ENCODE results near the gene ADD1. TPM values are rescaled to one million over a fixed set of nuclear protein-coding genes. Genes with fewer than 3 reads are reported as not detected.

The ADD1 gene
- total RNA-seq, 1 experiment from 2014 or later: 163 TPM

DNA sequence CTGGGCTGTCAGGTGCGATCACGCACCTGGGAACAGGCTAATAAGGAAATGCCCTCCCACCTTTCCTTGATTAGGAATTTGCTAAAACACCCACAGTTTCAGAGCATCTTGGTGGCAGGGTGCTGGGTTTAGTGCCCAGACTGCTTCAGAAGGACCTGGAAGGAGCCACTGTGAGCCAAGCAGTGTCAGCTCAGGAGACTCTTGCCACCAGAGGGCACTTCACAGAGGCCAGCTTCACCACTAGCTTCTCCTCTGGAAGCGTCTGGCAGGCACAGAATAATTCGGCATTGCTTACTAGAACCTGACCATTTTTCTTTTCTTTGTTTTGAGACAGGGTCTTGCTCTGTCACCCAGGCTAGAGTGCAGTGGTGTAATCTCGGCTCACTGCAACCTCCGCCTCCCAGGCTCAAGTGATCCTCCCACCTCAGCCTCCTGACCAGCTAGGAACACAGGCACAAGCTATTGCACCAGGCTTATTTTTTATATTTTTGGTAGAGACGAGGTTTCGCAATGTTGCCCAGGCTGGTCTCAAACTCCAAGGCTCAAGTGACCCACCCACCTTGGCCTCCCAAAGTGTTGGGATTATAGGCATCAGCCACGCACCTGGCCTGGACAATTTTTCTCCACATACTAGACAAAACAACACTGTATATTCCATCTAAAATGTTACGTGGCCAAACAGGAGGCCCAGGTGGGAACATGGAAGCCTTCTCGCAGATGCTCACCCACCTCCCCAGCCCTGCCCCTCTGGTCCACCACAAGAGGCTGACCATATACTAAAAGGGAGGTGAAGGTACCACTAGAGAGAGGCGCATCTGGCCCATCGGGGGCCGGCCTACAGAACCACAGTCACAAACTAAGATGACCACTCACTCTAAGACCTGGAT, 105.5 kb downstream of the ADD1 start:
- Histone ChIP-seq H3T11ph (ENCODE audit: low read length) (no peak overlapping the region), H3K27me3 (ENCODE audit: insufficient read depth, low read length) (no peaks in the 10 kb centered on the region), H3K79me2 (ENCODE audit: insufficient read depth, low read length) (no peaks in the 10 kb centered on the region), H4K5ac (ENCODE audit: insufficient read length, low read depth, low read length) (no peak overlapping the region), H3K4ac (ENCODE audit: low read depth, low read length) (no peak overlapping the region), H2BK20ac (ENCODE audit: low read depth, low read length, poor library complexity, severe bottlenecking) (no peak overlapping the region), H3K56ac (ENCODE audit: insufficient read length, low read depth, low read length) (no peak overlapping the region), H2BK120ac (ENCODE audit: low read depth, low read length, poor library complexity, severe bottlenecking) (no peak overlapping the region), H4K20me1 (ENCODE audit: control insufficient read depth, insufficient read depth, insufficient read length) (no peaks in the 10 kb centered on the region), H4K8ac (replicated peaks; ENCODE audit: insufficient read length, low read depth, low read length) (no peak overlapping the region), H3K14ac (ENCODE audit: insufficient read depth, low read length) (no peak overlapping the region), H3K18ac (ENCODE audit: insufficient read length, low read depth, low read length) (no peak overlapping the region), H3K27ac (ENCODE audit: insufficient read length, low read depth, low read length) (no peak overlapping the region), H2BK15ac (ENCODE audit: low read depth, low read length) (no peak overlapping the region), H2BK5ac (ENCODE audit: insufficient read length, low read length) (no peak overlapping the region), H3K23ac (ENCODE audit: insufficient read length, low read depth, low read length) (no peak overlapping the region), H3K4me2 (ENCODE audit: insufficient read depth, insufficient read length, low read length) (no peak overlapping the region), H3K9me3 (ENCODE audit: control insufficient read depth, low read depth, low read length) (no peaks in the 10 kb centered on the region), H3K23me2 (ENCODE audit: insufficient read length, low read depth, low read length, poor library complexity, severe bottlenecking) (no peaks in the 10 kb centered on the region), H2AK5ac (ENCODE audit: insufficient read length, low read length) (no peak overlapping the region), H2BK12ac (ENCODE audit: insufficient read length, low read depth, low read length) (no peak overlapping the region), H3K79me1 (ENCODE audit: insufficient read depth, low read depth, low read length, poor library complexity, severe bottlenecking) (no peaks in the 10 kb centered on the region), H3K4me1 (ENCODE audit: insufficient read depth, low read length) (no peaks in the 10 kb centered on the region), H4K91ac (ENCODE audit: insufficient read length, low read depth, low read length) (no peak overlapping the region), H2AFZ (ENCODE audit: low read length) (no peak overlapping the region), H3K9ac (ENCODE audit: extremely low read depth, insufficient read length, low read length) (no peak overlapping the region)
- no peak overlapping the region for H3K4me3 Mint-ChIP-seq
- H3K9me3 Mint-ChIP-seq: peaks cover 0 to 3% of the 10 kb centered on the region in 2 experiments; a peak in 2 of 5 replicates
- H3K36me3 Mint-ChIP-seq (ENCODE audit: insufficient read depth in 1 of 3, low read depth in 3 of 3): peaks cover 79 to 94% (median 93%) of the 10 kb centered on the region in 3 experiments
- peak; percentile 41 for DNase-seq
- WGBS (ENCODE audit: extremely low coverage, insufficient read length, low lambda C conversion rate): no CpG with 5 or more reads among the region's 14 CpGs
- no peaks in the 10 kb centered on the region for H3K4me1 Mint-ChIP-seq
- peak overlapping the region in 1 of 3 experiments; percentile 45; a peak in 2 of 7 replicates for H3K27ac Mint-ChIP-seq
- TF ChIP-seq, protein P1, sequence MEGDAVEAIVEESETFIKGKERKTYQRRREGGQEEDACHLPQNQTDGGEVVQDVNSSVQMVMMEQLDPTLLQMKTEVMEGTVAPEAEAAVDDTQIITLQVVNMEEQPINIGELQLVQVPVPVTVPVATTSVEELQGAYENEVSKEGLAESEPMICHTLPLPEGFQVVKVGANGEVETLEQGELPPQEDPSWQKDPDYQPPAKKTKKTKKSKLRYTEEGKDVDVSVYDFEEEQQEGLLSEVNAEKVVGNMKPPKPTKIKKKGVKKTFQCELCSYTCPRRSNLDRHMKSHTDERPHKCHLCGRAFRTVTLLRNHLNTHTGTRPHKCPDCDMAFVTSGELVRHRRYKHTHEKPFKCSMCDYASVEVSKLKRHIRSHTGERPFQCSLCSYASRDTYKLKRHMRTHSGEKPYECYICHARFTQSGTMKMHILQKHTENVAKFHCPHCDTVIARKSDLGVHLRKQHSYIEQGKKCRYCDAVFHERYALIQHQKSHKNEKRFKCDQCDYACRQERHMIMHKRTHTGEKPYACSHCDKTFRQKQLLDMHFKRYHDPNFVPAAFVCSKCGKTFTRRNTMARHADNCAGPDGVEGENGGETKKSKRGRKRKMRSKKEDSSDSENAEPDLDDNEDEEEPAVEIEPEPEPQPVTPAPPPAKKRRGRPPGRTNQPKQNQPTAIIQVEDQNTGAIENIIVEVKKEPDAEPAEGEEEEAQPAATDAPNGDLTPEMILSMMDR (conservative IDR thresholded peaks at IDR 0.05): peak; percentile 59
- H3K27me3 Mint-ChIP-seq (ENCODE audit: low read depth): no peaks in the 10 kb centered on the region
